ENCODE results near the gene PATL1.

GRCh38 chr11:59666969-59667368 lies 1.9 kb downstream of the PATL1 start:
- TF ChIP-seq CTCF (IDR thresholded peaks at IDR 0.05) (no peak), POLR2A (IDR thresholded peaks at IDR 0.05) (no peak)

Measured in transverse colon (tissue), 3 donors.